B cell (primary cell): Measurements from ENCODE around the gene CEP55. TPM values are rescaled to one million over a fixed set of nuclear protein-coding genes. Genes with fewer than 3 reads are reported as not detected.

Experiments used
- ATAC-seq: fragments of 200-7000 bp; cut with Tn5 transposase; one replicate; pipeline ENCODE4 v1.10.0; 2021; ENCODE audit warnings: low read depth, mild to moderate bottlenecking, moderate number of reproducible peaks, moderate library complexity
- CTCF ChIA-PET: fragments of 350-600 bp; sonication (Branson Sonifier 250); formaldehyde crosslinking; loops from one replicate; lab custom pipeline; 2021; ENCODE audit warnings: antibody characterized with exemption, inconsistent platforms; lab: Charles Lee
- POLR2A ChIA-PET: fragments of 350-600 bp; sonication (Branson Sonifier 250); formaldehyde crosslinking; loops from one replicate; lab custom pipeline; 2021; ENCODE audit warnings: antibody characterized with exemption; lab: Charles Lee
- DNase-seq: peaks from one replicate; pipeline ENCODE4 v3.0.0; 2013
- H2AFZ ChIP-seq: 2 replicates; pipeline ENCODE4 v1.6.1; 2012; ENCODE audit warnings: mild to moderate bottlenecking, low read depth, low read length; ENCODE audit not compliant: insufficient read depth, poor library complexity, severe bottlenecking
- H3K27ac ChIP-seq, 2 donors: 1 replicate in 1 of 2; 2 replicates in 1 of 2; pipeline ENCODE4 v1.5.1; 2012 to 2013; ENCODE audit warnings: low read length in 2 of 2, mild to moderate bottlenecking in 2 of 2, moderate library complexity in 1 of 2
- H3K27me3 ChIP-seq, 4 experiments: fragments of 200-600 bp in 1 of 4; sonication (generic) in 1 of 4; replicated peaks in 1 of 4; 1 replicate in 2 of 4; 2 replicates in 2 of 4; pipeline versions ENCODE4 v1.6.1 to v1.7.0; 2013 to 2016; ENCODE audit warnings: low read length in 3 of 4, mild to moderate bottlenecking in 2 of 4, mixed read lengths in 1 of 4, moderate library complexity in 1 of 4; ENCODE audit not compliant: insufficient read depth in 4 of 4, control insufficient read depth in 3 of 4; ENCODE audit errors: control extremely low read depth in 1 of 4
- H3K36me3 ChIP-seq, 2 experiments: replicated peaks in 1 of 2; 1 replicate in 1 of 2; 2 replicates in 1 of 2; pipeline versions ENCODE4 v1.6.1 to v1.7.1; 2013; ENCODE audit warnings: low read length in 1 of 2; ENCODE audit not compliant: insufficient read depth in 2 of 2, control insufficient read depth in 1 of 2; ENCODE audit errors: control extremely low read depth in 1 of 2, extremely low read depth in 1 of 2
- H3K4me1 ChIP-seq, 2 donors: fragments of 200-600 bp in 1 of 2; sonication (generic) in 1 of 2; 1 replicate in 1 of 2; 2 replicates in 1 of 2; pipeline versions ENCODE4 v1.5.1 to v1.6.1; 2013 to 2017; ENCODE audit warnings: low read length in 2 of 2; ENCODE audit not compliant: control insufficient read depth in 2 of 2, insufficient read depth in 2 of 2
- H3K4me2 ChIP-seq: replicated peaks from 2 replicates; pipeline ENCODE3; 2012; ENCODE audit warnings: mild to moderate bottlenecking, low read depth, low read length; ENCODE audit not compliant: poor library complexity, severe bottlenecking
- H3K4me3 ChIP-seq, 5 experiments: fragments of 200-600 bp in 1 of 5; sonication (generic) in 1 of 5; 1 replicate in 3 of 5; 2 replicates in 2 of 5; pipeline versions ENCODE4 v1.5.1 to v1.7.0; 2011 to 2016; ENCODE audit warnings: low read length in 4 of 5, mild to moderate bottlenecking in 4 of 5, low read depth in 2 of 5, control low read depth in 1 of 5, moderate library complexity in 1 of 5; ENCODE audit not compliant: insufficient read depth in 1 of 5; ENCODE audit errors: control extremely low read depth in 1 of 5, extremely low read depth in 1 of 5
- H3K79me2 ChIP-seq: fragments of 200-600 bp; sonication (generic); one replicate; pipeline ENCODE4 v1.6.0; 2016; ENCODE audit warnings: low read length; ENCODE audit not compliant: control insufficient read depth, insufficient read depth
- H3K9ac ChIP-seq: fragments of 200-600 bp; sonication (generic); 2 replicates; pipeline ENCODE4 v1.6.1; 2017; ENCODE audit warnings: mild to moderate bottlenecking, low read length, moderate library complexity
- H3K9me3 ChIP-seq, 3 donors: one replicate each; pipeline versions ENCODE4 v1.6.1 to v1.7.1; 2013; ENCODE audit warnings: low read length in 2 of 3; ENCODE audit not compliant: control insufficient read depth in 2 of 3, insufficient read depth in 1 of 3; ENCODE audit errors: control extremely low read depth in 1 of 3
- H4K20me1 ChIP-seq: 2 replicates; pipeline ENCODE4 v1.6.0; 2012; ENCODE audit warnings: mild to moderate bottlenecking, low read length; ENCODE audit not compliant: insufficient read depth, control insufficient read depth, poor library complexity, severe bottlenecking
- H3K27ac Mint-ChIP-seq: one replicate; pipeline ENCODE4 v1.8.0; 2021; ENCODE audit warnings: mixed read lengths
- H3K27me3 Mint-ChIP-seq: one replicate; pipeline ENCODE4 v1.8.0; 2021; ENCODE audit warnings: mixed read lengths
- H3K4me1 Mint-ChIP-seq: one replicate; pipeline ENCODE4 v1.8.0; 2021; ENCODE audit warnings: mixed read lengths
- H3K4me3 Mint-ChIP-seq: one replicate; pipeline ENCODE4 v1.8.0; 2021; ENCODE audit warnings: mixed read lengths
- H3K9me3 Mint-ChIP-seq: one replicate; pipeline ENCODE4 v1.8.0; 2022; ENCODE audit warnings: mixed read lengths; ENCODE audit not compliant: insufficient read depth
- EZH2 ChIP-seq: IDR thresholded peaks from 2 replicates; pipeline ENCODE4 v1.6.1; 2012; ENCODE audit warnings: borderline replicate concordance, low read depth, mild to moderate bottlenecking, moderate library complexity, low read length; ENCODE audit not compliant: insufficient read depth, poor library complexity, severe bottlenecking
- WGBS: methylation state at CpG from one replicate; pipeline ENCODE4 v1.1.5; 2013; ENCODE audit warnings: missing lambda C conversion rate; ENCODE audit not compliant: insufficient coverage; 5-methylcytosine and 5-hydroxymethylcytosine counted together
- intact Hi-C: fragments of 100-400 bp; cut with micrococcal nuclease; formaldehyde crosslinking; loops from one replicate; pipeline ENCODE4 v1.10.0; 2022
- polyA plus RNA-seq: library from polyadenylated mRNA; depleted of rRNA; stranded (reverse); fragments of >200 nt; gene quantifications from 2 replicates; pipeline ENCODE4 v1.2.3, GENCODE V29; 2012
- total RNA-seq, 2 donors: library from RNA; stranded (reverse); fragments of 120-200 nt in 1 of 2; gene quantifications; 1 replicate in 1 of 2; 2 replicates in 1 of 2; pipeline versions ENCODE4 v1.2.3 to v1.2.4, GENCODE V29; 2013 to 2022
- TF ChIP-seq, protein P1 (sequence below): fragments of 200-600 bp; IDR thresholded peaks from one replicate; pipeline ENCODE4 v1.8.0; 2022; ENCODE audit warnings: antibody characterized with exemption, mild to moderate bottlenecking

Gene CEP55
- total and polyA plus RNA-seq, 2 donors (not counting 1 experiment from before 2014, with no cell fraction given) = 0.12 to 0.27 TPM

DNA sequence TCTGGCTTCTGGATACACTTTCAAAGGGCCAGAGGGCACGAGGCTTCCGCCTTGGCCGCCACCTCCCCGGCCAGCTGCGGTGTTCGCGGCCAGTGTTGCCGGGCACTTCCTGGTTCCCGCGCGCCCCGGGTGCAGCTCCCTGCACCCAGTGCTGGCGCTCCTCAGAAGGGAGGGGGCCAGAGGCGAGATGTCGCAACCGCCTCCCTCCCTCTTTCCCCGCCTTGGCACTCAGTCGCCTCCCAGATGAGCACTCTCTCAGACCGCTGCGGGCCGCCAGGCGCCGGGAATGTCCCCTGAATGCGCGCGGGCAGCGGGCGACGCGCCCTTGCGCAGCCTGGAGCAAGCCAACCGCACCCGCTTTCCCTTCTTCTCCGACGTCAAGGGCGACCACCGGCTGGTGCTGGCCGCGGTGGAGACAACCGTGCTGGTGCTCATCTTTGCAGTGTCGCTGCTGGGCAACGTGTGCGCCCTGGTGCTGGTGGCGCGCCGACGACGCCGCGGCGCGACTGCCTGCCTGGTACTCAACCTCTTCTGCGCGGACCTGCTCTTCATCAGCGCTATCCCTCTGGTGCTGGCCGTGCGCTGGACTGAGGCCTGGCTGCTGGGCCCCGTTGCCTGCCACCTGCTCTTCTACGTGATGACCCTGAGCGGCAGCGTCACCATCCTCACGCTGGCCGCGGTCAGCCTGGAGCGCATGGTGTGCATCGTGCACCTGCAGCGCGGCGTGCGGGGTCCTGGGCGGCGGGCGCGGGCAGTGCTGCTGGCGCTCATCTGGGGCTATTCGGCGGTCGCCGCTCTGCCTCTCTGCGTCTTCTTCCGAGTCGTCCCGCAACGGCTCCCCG lies 70.2 kb downstream of the CEP55 start, which contains the start of gene FFAR4:
Gene FFAR4 (plus strand): TSS at position 231 of the 842 bp plus-strand sequence. CDS start 56 bp downstream, at position 287.
- Mint-ChIP-seq H3K27ac (no peak within 1 kb of the TSS), H3K4me3 (no peak within 1 kb of the TSS), H3K27me3 (peaks cover 63% of the 10 kb centered on the region), H3K4me1 (no peaks in the 10 kb centered on the region), H3K9me3 (no peaks in the 10 kb centered on the region)
- H3K4me3 ChIP-seq = no peak within 1 kb of the TSS
- CTCF ChIA-PET = no interaction called here
- H3K79me2 ChIP-seq = no peaks in the 10 kb centered on the region
- H3K9me3 ChIP-seq = no peaks in the 10 kb centered on the region
- POLR2A ChIA-PET = no interaction called here
- no peaks in the 10 kb centered on the region for H4K20me1 ChIP-seq
- TF ChIP-seq, protein P1, sequence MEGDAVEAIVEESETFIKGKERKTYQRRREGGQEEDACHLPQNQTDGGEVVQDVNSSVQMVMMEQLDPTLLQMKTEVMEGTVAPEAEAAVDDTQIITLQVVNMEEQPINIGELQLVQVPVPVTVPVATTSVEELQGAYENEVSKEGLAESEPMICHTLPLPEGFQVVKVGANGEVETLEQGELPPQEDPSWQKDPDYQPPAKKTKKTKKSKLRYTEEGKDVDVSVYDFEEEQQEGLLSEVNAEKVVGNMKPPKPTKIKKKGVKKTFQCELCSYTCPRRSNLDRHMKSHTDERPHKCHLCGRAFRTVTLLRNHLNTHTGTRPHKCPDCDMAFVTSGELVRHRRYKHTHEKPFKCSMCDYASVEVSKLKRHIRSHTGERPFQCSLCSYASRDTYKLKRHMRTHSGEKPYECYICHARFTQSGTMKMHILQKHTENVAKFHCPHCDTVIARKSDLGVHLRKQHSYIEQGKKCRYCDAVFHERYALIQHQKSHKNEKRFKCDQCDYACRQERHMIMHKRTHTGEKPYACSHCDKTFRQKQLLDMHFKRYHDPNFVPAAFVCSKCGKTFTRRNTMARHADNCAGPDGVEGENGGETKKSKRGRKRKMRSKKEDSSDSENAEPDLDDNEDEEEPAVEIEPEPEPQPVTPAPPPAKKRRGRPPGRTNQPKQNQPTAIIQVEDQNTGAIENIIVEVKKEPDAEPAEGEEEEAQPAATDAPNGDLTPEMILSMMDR = no peak
- no peak for TF ChIP-seq EZH2
- ATAC-seq = no peak
- no peaks in the 10 kb centered on the region for H3K36me3 ChIP-seq
- no peak for DNase-seq
- intact Hi-C loops = no loop called here
- WGBS = 8% methylated on average over 85 of the region's 85 CpGs
- H3K9ac ChIP-seq = no peak within 1 kb of the TSS
- H3K27ac ChIP-seq = no peak within 1 kb of the TSS
- H3K4me1 ChIP-seq = no peaks in the 10 kb centered on the region
- H3K27me3 ChIP-seq = peaks cover 0 to 35% (median 8%) of the 10 kb centered on the region in 4 experiments
- no peak within 1 kb of the TSS for H3K4me2 ChIP-seq
- H2AFZ ChIP-seq = no peak within 1 kb of the TSS
